HG03565 (cell line): ENCODE results near the gene COL20A1.
"Not testable (repeated sequence)": the region's sequence is repeated elsewhere in the genome, so short reads cannot be mapped to it uniquely, and the experiment has no call there.

ENCODE experiments used
- ATAC-seq: cut with Tn5 transposase; IDR thresholded peaks from one replicate; pipeline ENCODE4 v1.9.1; 2021; ENCODE audit warnings: mild to moderate bottlenecking, moderate library complexity; ENCODE audit not compliant: unreplicated experiment

Gene COL20A1

GRCh38 chr20:63292904-63293303, at the start of gene COL20A1:
Gene COL20A1, plus strand, starts transcription at chr20:63293186. Its CDS starts 1,922 bp downstream, at chr20:63295108.
- no peak for ATAC-seq

GRCh38 chr20:63243604-63244247, 49.3 kb upstream of the COL20A1 start:
- ATAC-seq = no peak

DNA sequence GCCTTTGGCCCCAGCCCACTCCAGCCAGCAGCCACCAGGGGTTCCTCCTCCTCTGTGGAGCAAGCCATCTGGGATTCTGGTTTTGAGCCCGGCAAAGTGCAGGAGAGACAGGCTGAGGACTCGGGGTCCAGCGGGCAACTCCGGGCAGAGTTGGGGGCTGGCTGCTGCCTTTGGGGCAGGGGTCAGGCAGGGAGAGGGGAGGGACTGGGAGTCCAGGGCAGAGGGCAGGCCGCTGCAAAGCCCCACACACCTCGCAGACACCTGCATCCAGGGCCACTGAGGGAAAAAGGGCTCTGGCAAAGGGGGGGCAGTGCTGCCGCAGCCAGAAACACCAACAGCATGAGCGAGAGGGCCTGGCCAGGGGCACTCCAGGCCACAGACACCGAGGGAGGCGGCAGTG, 48.5 kb upstream of the COL20A1 start:
- no peak for ATAC-seq

DNA sequence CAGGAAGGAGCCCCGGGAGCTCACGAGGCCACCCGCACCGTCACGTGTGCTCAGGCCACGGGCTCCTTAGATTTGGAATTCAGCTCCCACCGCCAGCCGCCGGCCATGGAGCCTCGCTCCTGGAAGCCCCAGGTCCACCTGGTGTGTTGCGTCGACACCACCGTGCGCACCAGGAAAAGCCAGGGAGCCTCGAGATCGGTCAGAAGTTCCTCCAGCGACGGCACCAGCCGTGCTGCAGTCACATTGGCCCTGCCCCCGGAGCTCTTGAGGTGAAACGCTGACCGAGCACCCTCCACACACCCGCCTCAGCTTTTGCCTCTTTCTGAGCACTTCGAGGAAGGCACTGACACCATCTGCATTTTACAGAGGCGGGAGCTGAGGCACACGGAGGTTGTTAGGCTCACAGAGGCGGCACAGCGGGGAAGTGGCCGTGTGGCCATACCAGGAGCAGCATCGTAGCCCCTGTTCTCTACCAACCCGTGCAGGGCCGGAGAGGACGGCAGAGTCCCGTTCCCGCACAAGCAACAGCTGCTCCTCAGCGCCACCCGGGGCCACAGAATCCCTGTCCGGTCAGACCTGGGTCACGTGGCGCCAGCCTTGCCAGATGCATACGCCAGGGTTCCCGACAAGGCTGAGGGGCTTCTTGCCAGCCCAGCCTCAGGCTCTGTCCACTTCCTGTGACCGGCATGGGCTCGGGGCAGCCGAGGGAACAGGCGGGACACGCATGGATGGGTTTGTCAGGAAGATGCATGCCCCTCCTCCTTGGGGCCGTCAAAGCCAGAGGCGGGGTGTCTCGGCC, 46.3 kb upstream of the COL20A1 start:
- ATAC-seq = no peak

GRCh38 chr20:63247671-63248228, 45.2 kb upstream of the COL20A1 start:
- no peak for ATAC-seq

- no peak for ATAC-seq
These were observed 44.0 kb upstream of the COL20A1 start for GRCh38 chr20:63248835-63249591.

- no peak for ATAC-seq
These were observed 43.1 kb upstream of the COL20A1 start for GRCh38 chr20:63249891-63250290.

- not testable (repeated sequence) for ATAC-seq
These were observed 41.6 kb upstream of the COL20A1 start for GRCh38 chr20:63251350-63251749.

- no peak for ATAC-seq
These were observed 40.7 kb upstream of the COL20A1 start for GRCh38 chr20:63252284-63252711.

DNA sequence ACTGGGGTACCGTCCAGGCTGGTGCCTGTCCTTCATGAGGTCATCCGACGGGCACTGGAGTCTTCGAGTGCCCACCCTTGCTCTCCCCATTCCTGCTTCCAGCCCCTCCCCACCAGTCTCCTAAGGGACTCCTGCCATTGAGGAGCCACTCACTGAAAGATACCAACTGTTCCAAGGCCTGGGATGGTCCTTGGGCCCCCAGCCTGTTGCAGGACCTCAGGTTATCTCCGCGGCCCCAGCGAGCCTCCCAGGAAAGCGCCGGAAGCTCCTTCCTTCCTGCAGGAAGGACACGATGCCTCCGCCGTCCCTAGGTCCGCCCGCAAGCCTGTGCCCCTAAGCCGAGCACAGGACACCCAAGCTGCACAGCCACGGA, 39.9 kb upstream of the COL20A1 start:
- ATAC-seq = no peak

- no peak for ATAC-seq
These were observed 39.4 kb upstream of the COL20A1 start for GRCh38 chr20:63253438-63254231.

- no peak for ATAC-seq
These were observed 38.8 kb upstream of the COL20A1 start, which contains the start of gene NKAIN4 for GRCh38 chr20:63254232-63254605. Gene NKAIN4, minus strand, starts transcription at chr20:63254463. Its CDS starts 13 bp downstream, at chr20:63254450.

- no peak for ATAC-seq
These were observed 38.2 kb upstream of the COL20A1 start for GRCh38 chr20:63254606-63255384.

DNA sequence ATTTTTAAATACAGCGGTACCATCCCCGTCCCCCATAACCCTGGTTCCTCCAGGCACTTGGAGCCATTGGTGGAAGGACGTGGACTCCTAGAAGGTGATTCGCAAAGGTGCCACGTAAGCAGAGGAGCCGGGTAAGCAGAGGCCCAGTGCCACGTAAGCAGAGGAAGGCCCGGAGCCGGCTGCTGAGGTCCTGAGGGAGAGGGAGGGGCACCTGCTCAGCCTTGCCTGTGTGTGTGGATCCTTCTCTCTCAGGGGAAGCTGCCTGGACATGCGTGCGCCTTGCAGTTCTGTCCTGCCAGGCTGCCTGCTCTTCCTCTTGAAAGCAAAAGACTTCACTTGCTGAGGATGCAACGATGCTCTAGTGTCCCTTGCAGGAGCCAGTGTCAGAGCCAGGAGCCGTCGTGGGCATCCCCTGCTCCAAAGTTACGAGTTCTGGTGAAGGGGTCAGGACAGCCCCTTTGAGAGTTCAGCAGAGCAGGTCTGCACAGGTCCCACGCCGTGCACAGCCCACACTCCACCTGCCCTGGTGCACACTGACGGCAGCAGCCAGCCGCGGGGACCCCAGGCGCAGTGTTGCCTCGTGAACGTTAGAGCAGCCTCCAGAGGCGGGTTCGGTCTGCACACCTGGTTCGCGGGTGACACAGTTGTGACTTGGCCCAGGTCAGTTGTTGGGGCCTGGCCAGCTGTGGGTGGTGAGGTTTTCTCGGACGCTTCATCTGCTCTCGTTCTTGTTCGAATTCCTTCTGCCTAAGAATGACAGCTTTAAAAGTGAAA, 36.9 kb upstream of the COL20A1 start:
- ATAC-seq = no peak

- no peak for ATAC-seq
These were observed 36.0 kb upstream of the COL20A1 start for GRCh38 chr20:63256954-63257353.

- ATAC-seq = no peak
These were observed 35.4 kb upstream of the COL20A1 start for GRCh38 chr20:63257629-63258028.

DNA sequence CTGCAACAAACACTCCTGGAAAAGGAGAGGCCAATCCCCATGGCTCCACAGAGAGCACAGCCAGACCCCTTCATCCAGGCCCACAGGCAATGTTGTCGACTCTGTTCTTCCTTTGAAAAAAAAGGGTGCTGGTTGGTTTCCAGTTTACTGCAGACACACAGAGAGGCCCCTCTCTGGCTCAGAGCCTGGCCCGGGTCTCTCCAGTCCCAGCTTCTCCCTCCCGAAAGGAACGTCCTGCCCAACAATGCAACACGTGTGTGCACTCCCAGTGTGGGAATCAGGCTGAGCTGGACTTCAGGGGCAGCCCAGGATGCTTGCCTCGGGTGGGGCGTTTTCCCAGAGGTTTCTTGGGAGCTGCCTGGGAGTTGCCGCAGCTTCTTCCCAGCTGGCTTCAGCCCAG, 34.2 kb upstream of the COL20A1 start:
- ATAC-seq = no peak

DNA sequence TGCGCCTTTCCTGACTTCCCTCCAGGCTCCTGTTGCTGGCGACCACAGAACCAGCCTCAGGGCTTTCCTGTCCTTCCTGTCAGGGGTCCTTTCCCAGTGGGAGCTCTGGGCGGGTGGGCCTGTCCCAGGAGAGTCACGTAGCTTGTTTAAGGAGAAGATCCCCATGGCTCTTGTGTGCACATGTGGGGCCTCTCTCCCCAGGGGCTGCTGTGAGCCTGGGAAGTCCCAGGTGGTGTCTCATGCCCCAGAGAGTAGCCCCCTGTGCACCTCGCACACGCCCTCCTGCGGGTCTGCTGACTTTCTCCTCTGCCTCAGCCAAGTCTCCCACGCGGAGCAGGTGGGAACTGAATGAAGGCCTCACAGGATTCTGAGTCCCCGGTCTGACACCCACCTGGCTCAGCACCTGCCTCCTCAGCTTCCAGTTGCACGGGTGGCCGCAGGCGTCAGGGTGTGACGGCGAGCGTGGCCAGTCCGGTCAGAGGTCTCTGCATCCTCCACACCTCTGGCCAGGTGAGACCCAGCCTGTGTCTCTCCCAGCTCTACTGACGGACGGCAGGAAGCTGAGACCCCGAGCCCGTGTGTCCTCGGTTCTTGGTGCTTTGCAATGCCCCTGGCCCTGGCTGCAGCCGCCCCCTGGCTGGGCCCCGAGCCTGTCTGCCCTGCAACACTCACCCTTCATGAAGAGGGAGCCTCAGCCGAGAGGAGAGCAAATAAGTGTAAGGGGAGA, 33.1 kb upstream of the COL20A1 start:
- no peak for ATAC-seq
